ENCODE data around the gene CTH. TPM values are rescaled to one million over a fixed set of nuclear protein-coding genes. Genes with fewer than 3 reads are reported as not detected.

CTH gene
- total and polyA plus RNA-seq, 2 of the 13 experiments (the other 11 are each of a cell fraction or from before 2014, with no cell fraction given), result 8.7 to 19.7 TPM

DNA sequence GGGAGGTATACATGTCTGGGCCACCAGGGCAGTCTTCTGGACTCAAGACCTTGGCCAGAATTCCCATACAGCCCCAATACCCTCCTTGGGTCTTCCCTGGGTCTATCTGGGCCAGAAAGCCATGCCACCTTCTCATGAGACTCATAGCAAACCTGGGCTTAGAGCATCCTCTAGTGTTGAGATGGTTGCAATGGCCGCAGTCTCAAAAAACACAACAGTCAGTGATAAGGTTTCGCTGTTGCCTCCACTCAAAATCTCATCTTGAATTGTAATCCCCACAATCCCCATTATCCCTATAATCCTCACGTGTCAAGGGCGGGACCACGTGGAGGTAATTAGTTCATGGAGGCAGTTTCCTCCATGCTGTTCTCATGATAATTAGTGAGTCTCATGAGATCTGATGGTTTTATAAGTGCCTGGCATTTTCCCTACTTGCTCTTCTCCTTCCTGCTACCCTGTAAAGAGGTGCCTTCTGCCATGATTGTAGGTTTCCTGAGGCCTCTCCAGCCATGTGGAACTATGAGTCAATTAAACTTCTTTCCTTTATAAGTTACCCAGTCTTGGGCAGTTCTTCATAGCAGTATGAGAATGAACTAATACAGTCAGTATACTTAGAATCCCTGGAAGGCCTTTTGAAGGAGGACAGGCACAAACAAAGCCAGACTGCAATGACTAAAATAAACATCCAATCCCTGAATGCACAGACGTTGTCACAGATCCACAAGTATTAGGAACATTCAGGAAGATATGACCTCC is 77.0 kb downstream of the CTH start:
- no peaks in the 10 kb centered on the region for H3K36me3 ChIP-seq (replicated peaks in 1 of 2; ENCODE audit: control insufficient read depth in 1 of 2, insufficient read depth in 2 of 2, low read length in 2 of 2)
- no peak overlapping the region for H2AFZ ChIP-seq (ENCODE audit: low read length)
- ChIA-PET POLR2A (no interaction called here), CTCF (ENCODE audit: low intra/inter-chr PET ratio, low total read pairs) (interaction anchor here (0.6 kb wide), 1 partner anchor 355 kb away, joined by 3 read pairs; no protein-coding TSS in a partner anchor)
- BruUV-seq (replicated peaks), result no TSS peak
- in situ Hi-C loops (cut with HindIII; ENCODE audit: extremely low pct_ligation_motif_present, low pct_unique_long_range_greater_than_20kb), result loop anchor here (5.0 kb wide), 1 partner anchor 356 kb away; no protein-coding TSS in a partner anchor
- H3K4me2 ChIP-seq (ENCODE audit: low read depth, low read length), result no peak overlapping the region
- no peaks in the 10 kb centered on the region for H3K27me3 ChIP-seq (ENCODE audit: control insufficient read depth in 1 of 2, insufficient read depth in 2 of 2, low read length in 2 of 2)
- peak; percentile 56 for FAIRE-seq
- peak; percentile 95 for ATAC-seq
- H3K9ac ChIP-seq (ENCODE audit: insufficient read depth, low read depth, low read length), result no peak overlapping the region
- no peaks in the 10 kb centered on the region for H3K4me1 ChIP-seq (ENCODE audit: insufficient read depth, low read length)
- intact Hi-C loops (cut with micrococcal nuclease; ENCODE audit: unreplicated experiment), result loop anchor here (1.0 to 5.0 kb wide), 3 partner anchors 355 to 751 kb away; no protein-coding TSS in a partner anchor
- H3K9me3 ChIP-seq (ENCODE audit: low read length), result no peaks in the 10 kb centered on the region
- H3K27ac ChIP-seq (ENCODE audit: extremely low read length, insufficient read depth, low read length), result no peak overlapping the region
- no peak overlapping the region for H3K4me3 ChIP-seq (replicated peaks in 1 of 3; ENCODE audit: insufficient read depth in 1 of 3, low read depth in 2 of 3, low read length in 3 of 3)
- no peaks in the 10 kb centered on the region for H4K20me1 ChIP-seq (ENCODE audit: insufficient read depth, low read length)
- 15% methylated on average over 6 of the region's 6 CpGs for WGBS (ENCODE audit: low lambda C conversion rate)
- H3K79me2 ChIP-seq (ENCODE audit: insufficient read depth, low read length), result no peaks in the 10 kb centered on the region
- peak; percentile 43 for DNase-seq (ENCODE audit: low spot score)
- TF ChIP-seq, protein P1, sequence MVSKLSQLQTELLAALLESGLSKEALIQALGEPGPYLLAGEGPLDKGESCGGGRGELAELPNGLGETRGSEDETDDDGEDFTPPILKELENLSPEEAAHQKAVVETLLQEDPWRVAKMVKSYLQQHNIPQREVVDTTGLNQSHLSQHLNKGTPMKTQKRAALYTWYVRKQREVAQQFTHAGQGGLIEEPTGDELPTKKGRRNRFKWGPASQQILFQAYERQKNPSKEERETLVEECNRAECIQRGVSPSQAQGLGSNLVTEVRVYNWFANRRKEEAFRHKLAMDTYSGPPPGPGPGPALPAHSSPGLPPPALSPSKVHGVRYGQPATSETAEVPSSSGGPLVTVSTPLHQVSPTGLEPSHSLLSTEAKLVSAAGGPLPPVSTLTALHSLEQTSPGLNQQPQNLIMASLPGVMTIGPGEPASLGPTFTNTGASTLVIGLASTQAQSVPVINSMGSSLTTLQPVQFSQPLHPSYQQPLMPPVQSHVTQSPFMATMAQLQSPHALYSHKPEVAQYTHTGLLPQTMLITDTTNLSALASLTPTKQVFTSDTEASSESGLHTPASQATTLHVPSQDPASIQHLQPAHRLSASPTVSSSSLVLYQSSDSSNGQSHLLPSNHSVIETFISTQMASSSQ (IDR thresholded peaks at IDR 0.05; ENCODE audit: low read depth), result no peak
- TF ChIP-seq, protein P1 (CRISPR knock-in tag; IDR thresholded peaks at IDR 0.05; ENCODE audit: borderline replicate concordance), result no peak
- TF ChIP-seq STAG1 (CRISPR knock-in tag; IDR thresholded peaks at IDR 0.05), result peak; percentile 96
- TF ChIP-seq, protein P2, sequence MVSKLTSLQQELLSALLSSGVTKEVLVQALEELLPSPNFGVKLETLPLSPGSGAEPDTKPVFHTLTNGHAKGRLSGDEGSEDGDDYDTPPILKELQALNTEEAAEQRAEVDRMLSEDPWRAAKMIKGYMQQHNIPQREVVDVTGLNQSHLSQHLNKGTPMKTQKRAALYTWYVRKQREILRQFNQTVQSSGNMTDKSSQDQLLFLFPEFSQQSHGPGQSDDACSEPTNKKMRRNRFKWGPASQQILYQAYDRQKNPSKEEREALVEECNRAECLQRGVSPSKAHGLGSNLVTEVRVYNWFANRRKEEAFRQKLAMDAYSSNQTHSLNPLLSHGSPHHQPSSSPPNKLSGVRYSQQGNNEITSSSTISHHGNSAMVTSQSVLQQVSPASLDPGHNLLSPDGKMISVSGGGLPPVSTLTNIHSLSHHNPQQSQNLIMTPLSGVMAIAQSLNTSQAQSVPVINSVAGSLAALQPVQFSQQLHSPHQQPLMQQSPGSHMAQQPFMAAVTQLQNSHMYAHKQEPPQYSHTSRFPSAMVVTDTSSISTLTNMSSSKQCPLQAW (CRISPR knock-in tag; IDR thresholded peaks at IDR 0.05), result 0 out of 2 replicates have a peak, but pooled peaks have one; percentile 26
- TF ChIP-seq, protein P3, sequence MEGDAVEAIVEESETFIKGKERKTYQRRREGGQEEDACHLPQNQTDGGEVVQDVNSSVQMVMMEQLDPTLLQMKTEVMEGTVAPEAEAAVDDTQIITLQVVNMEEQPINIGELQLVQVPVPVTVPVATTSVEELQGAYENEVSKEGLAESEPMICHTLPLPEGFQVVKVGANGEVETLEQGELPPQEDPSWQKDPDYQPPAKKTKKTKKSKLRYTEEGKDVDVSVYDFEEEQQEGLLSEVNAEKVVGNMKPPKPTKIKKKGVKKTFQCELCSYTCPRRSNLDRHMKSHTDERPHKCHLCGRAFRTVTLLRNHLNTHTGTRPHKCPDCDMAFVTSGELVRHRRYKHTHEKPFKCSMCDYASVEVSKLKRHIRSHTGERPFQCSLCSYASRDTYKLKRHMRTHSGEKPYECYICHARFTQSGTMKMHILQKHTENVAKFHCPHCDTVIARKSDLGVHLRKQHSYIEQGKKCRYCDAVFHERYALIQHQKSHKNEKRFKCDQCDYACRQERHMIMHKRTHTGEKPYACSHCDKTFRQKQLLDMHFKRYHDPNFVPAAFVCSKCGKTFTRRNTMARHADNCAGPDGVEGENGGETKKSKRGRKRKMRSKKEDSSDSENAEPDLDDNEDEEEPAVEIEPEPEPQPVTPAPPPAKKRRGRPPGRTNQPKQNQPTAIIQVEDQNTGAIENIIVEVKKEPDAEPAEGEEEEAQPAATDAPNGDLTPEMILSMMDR (CRISPR knock-in tag; IDR thresholded peaks at IDR 0.05), result peak; percentile 87
- TF ChIP-seq, protein P4, sequence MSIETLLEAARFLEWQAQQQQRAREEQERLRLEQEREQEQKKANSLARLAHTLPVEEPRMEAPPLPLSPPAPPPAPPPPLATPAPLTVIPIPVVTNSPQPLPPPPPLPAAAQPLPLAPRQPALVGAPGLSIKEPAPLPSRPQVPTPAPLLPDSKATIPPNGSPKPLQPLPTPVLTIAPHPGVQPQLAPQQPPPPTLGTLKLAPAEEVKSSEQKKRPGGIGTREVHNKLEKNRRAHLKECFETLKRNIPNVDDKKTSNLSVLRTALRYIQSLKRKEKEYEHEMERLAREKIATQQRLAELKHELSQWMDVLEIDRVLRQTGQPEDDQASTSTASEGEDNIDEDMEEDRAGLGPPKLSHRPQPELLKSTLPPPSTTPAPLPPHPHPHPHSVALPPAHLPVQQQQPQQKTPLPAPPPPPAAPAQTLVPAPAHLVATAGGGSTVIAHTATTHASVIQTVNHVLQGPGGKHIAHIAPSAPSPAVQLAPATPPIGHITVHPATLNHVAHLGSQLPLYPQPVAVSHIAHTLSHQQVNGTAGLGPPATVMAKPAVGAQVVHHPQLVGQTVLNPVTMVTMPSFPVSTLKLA (IDR thresholded peaks at IDR 0.05), result peak; percentile 40
- TF ChIP-seq, protein P5, sequence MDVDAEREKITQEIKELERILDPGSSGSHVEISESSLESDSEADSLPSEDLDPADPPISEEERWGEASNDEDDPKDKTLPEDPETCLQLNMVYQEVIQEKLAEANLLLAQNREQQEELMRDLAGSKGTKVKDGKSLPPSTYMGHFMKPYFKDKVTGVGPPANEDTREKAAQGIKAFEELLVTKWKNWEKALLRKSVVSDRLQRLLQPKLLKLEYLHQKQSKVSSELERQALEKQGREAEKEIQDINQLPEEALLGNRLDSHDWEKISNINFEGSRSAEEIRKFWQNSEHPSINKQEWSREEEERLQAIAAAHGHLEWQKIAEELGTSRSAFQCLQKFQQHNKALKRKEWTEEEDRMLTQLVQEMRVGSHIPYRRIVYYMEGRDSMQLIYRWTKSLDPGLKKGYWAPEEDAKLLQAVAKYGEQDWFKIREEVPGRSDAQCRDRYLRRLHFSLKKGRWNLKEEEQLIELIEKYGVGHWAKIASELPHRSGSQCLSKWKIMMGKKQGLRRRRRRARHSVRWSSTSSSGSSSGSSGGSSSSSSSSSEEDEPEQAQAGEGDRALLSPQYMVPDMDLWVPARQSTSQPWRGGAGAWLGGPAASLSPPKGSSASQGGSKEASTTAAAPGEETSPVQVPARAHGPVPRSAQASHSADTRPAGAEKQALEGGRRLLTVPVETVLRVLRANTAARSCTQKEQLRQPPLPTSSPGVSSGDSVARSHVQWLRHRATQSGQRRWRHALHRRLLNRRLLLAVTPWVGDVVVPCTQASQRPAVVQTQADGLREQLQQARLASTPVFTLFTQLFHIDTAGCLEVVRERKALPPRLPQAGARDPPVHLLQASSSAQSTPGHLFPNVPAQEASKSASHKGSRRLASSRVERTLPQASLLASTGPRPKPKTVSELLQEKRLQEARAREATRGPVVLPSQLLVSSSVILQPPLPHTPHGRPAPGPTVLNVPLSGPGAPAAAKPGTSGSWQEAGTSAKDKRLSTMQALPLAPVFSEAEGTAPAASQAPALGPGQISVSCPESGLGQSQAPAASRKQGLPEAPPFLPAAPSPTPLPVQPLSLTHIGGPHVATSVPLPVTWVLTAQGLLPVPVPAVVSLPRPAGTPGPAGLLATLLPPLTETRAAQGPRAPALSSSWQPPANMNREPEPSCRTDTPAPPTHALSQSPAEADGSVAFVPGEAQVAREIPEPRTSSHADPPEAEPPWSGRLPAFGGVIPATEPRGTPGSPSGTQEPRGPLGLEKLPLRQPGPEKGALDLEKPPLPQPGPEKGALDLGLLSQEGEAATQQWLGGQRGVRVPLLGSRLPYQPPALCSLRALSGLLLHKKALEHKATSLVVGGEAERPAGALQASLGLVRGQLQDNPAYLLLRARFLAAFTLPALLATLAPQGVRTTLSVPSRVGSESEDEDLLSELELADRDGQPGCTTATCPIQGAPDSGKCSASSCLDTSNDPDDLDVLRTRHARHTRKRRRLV (CRISPR knock-in tag; IDR thresholded peaks at IDR 0.05), result no peak

Data from HepG2 (cell line).